ENCODE measurements around the gene NEK11. TPM values are rescaled to one million over a fixed set of nuclear protein-coding genes. Genes with fewer than 3 reads are reported as not detected.

Gene NEK11
- total RNA-seq, 1 experiment from 2014 or later: 5.8 TPM

DNA sequence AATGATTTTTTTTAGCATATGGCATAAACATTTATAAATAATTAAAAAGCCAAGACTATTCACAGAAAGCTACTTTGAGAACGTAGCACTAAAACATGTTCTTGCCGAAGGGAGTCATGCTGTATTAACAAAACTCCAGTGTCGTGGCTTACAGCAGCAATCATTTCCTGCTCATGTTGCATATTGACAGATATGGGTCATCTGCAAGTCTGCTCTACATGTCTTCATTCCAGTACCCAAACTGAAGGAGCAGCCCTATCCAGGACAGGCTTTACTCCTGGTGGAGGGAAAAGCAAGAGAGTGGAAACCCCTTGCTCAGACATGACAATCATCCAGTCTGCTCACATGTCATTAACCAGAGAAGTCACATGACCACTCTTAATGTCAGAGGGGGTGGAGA, 87.6 kb downstream of the NEK11 start:
- no peak for DNase-seq (ENCODE audit: extremely low read depth, low read depth)

DNA sequence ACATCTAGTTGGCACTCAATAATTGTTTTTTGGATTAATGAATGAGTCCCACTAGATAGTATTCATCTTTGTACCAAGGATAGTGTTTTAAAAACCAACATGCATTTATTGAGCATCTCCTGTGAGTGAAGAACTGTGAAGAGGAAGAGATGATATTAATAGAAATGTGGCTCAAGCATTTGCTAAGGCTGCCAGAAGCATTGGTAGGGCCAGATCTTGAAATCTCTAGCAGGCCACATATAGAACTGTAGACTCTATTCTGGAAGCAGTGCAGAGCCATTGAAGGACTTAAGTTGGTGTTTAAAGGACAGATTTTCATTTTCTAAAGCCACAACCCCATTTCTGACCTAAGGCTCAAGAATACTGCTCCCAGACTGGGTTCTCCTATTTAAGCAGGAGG, 99.0 kb downstream of the NEK11 start:
- no peak for DNase-seq (ENCODE audit: extremely low read depth, low read depth)

DNA sequence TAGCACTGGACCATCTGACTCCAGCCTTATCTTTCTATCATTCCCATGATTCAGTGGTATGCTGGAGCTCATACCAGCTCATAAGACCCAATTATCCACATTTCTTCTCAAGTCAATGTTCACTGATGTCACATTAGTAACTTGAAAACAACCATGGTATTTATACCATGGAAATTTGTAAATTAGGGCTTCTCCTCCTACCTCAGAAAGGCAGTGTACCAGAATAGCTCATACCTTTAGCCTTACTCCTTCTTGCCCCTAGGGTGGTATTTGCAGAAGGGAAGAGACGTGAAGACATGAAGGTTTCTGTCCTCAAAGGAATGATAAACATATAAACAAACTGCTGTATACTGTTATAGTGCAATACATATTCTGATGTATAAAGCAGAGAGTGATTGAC, 114.2 kb downstream of the NEK11 start:
- DNase-seq (ENCODE audit: extremely low read depth, low read depth): no peak

DNA sequence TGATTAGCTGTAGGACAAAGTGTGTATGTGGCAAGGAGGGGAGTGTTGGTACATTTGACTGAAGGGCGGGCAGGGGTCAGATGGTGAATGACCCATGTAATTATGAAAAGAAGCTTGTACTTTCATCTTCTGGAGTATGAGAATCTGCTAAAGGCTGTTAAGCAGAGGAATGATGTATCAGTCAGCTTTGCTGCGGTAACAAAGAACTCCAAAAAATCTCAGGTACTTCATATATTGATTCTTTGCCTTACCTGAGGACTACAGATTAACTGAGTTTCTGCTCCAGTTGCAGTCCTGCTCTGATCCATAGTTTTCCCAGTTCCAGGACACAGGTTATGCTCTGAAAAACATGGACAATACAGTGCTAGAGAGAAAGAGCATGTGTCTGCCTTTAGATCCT, 115.1 kb downstream of the NEK11 start:
- DNase-seq (ENCODE audit: extremely low read depth, low read depth): no peak

DNA sequence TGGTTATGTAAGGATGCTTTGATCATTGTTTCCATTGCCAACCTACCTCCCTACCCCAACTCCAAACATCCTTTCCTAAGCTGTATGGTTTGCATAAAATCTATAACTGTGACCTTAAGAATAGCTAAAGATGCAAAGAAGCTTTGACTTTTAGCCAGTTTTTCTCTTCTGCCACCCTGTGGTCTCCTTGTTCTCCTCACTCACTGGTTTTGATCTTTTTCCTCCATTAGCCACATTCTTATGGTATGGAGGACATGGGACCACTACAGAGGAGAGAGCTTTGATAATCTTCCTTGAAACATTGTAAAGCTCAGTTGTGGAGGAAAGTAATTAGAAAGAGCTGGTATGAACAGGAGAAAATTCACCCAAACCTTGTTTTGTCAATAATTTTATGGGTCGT, 115.9 kb downstream of the NEK11 start:
- DNase-seq (ENCODE audit: extremely low read depth, low read depth): no peak

DNA sequence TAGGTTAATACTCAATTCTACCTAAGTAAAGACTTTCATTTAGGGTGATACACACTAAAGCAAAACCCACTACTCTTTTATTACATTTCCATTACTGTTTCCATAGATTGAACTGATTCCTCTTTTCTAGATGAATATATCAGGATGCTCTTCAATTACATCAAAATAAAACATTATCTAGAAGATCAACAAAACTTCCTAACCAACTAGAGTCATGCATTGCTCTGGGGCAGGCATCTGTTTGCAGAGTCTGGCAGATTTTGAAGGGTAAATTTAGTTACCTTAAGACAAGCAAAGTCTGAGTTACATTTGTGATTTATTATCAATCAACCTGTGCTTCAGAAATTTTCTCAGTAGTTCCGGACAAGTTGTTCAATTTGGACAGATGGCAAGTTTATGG, 117.1 kb downstream of the NEK11 start:
- no peak for DNase-seq (ENCODE audit: extremely low read depth, low read depth)

DNA sequence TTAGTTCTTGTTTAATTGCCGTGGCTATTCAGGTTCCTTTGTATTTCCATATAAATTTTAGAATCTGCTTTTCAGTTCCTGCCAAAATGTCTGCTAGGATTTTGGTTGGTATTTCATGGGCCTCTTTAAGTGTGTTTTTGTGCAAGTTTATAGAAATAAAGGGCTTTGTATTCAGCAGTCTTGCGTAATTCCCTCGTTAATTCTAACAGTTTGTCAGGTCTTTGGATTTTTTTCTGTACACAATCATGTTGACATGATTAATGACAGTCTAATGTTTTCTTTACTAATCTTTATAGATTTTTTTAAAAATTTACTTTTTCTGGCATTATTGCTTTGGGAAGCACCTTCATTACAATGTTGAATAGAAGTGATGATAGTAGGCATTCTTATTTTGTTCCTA, 120.9 kb downstream of the NEK11 start:
- DNase-seq (ENCODE audit: extremely low read depth, low read depth): no peak

DNA sequence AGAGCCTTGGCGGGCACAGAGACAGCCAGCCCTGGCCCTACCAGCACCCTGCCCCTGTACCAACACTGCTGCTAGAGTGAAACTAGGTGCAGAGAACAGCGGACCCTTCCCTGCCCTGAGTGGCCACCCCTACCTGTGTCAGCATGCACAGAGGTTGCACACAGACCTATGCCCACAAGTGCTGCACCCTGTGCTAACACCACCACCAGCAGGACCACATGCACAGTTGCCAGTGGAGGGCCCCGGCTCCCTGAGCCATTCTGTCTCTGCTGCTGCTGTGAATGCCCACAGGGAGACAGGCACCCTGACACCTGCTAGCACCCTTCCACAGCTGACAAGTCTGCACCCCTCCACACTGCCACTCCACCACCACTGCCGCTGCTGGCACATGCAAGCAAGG, 131.8 kb downstream of the NEK11 start:
- DNase-seq (ENCODE audit: extremely low read depth, low read depth): no peak

DNA sequence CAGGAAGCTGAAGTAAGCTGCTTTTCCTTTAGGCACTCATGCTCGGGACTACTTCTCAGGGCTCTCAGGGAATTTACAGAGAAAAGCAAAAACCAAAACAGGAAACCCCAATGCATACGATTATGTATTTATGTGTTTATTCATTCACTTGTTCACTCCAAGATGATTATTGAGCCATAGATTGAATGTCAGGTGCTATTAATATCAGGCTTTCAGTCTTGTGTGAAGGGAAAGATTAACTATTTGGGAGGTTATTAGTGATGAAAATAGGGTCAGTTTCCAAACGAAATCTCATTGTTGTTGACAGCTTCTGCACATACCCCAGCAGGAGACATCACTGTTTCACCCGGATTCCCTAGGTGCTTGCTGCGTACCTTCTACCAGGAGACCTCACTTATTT, 135.8 kb downstream of the NEK11 start:
- no peak for DNase-seq (ENCODE audit: extremely low read depth, low read depth)

DNA sequence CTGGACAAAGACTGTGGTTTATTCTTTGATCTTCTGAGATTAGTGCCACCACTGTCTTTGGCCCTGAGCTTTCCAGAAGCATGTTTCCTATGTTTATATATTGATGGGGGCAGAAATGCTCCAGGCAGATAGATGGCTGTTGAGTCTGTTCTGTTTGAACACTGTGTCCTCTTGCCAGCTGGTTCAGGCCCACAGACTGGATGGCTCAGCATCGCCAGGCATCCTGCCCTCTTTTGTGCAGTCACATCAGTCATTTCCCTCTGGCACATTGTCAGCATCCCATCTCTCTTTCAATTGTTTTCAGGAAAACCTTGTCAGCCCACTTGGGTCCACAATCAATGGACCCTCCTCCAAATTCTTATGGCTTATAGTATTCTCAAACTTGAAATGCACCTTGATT, 141.2 kb downstream of the NEK11 start:
- no peak for DNase-seq (ENCODE audit: extremely low read depth, low read depth)

DNA sequence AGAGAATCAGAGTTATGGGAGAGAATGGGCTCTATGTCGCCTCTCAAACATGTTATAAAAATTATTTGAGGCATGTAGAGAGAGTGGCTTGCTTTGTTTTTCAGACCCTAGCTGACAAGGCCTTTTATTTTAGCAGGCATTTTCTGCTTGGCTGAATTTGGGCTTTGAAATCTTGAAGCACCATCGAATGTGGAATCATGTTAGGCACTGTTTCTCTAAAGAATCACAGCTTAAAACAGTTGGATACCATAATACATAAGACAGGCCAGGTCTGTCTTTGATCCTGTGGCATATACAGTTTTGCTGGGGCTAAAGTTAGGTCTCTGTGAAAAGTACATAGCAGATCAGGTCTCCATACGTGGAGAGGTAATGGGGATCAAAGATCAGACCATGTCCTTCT, 142.7 kb downstream of the NEK11 start:
- DNase-seq (ENCODE audit: extremely low read depth, low read depth): no peak

DNA sequence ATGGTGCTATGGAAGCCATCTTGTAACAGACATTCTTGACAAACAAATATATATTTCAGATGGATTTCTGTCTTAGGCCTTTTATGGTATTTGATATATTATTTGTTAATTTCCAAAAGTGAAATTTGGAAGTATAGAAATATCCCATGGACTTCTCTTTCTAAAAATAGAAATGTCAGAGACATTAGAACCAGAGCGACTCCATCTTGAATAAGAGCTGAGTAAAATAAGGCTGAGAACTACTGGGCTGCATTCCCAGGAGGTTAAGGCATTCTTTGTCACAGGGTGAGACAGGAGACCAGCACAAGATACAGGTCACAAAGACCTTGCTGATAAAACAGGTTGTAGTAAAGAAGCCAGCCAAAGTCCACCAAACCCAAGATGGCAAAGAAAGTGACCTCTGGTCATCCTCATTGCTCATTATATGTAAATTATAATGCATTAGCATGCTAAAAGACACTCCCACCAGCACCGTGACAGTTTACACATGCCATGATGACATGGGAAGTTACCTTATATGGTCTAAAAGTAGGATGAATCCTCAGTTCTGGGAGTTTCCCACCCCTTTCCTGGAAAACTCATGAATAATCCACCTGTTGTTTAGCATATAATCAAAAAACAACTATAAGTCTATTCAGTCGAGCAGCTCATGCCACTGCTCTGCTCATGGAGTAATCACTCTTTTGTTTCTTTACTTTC, 146.0 kb downstream of the NEK11 start:
- DNase-seq (ENCODE audit: extremely low read depth, low read depth): no peak

DNA sequence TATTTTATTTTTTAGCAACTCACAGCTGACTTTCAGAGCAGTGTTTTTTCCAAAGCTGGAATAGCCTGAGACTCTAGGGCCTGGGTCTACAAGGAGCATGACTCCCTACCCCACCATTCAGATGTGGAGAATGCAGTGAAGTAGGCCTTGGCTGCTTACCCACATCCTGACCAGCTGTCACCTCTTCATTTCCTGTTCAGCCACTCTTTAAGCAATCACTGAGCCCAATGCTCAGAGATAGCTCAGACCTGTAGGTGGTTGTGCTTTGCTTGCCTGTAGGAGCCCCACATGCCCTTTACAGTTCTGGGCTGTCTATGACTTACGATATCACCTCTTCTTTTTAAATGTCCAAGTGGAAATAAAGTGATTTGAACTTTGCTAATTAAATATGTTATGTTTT, 148.1 kb downstream of the NEK11 start:
- DNase-seq (ENCODE audit: extremely low read depth, low read depth): no peak

DNA sequence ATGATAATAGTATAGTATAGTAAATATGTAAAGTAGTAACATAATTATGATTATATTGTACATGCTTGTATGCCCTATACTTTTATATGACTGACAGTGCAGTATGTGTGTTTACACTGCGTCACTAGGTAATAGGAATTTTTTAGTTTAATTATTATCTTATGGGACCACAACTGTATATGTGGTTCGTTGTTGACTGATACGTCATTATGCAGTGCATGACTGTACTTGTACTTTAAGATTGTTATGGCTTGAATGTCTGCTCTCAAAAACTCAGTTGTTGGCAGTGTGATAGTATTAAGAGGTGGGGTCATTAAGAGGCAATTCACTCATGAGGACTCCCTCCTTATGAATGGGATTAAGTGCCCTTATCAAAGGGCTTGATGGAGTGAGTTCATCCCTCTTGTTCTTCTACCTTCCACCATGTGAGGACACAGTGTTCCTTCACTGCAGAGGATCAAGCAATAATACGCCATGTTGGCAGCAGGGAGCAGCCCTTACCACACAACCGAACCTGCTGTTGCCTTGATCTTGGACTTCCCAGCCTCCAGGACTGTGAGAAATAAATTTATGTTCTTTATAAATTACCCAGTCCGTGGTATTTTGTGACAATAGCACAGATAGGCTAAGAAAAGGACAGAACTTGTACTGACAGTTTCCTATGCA, 152.2 kb downstream of the NEK11 start:
- DNase-seq (ENCODE audit: extremely low read depth, low read depth): no peak

DNA sequence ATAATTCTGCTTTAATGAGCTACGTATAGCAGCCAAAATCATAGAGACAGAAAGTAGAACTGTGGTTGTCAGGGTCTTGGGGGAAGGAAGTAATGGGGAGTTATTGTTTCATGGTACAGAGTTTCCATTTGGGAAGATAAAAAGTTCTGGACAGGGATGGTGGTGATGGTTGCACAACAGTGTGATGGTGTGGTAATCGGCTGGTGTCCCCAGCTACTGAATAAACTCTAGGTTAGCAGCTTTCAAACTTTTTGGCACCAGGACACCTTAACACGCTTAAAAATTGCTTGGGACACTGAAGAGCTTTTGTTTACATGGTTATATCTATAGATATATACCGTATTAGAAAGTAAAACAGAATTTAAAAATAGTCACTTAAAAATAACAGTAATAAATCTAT, 166.0 kb downstream of the NEK11 start:
- DNase-seq (ENCODE audit: extremely low read depth, low read depth): no peak

DNA sequence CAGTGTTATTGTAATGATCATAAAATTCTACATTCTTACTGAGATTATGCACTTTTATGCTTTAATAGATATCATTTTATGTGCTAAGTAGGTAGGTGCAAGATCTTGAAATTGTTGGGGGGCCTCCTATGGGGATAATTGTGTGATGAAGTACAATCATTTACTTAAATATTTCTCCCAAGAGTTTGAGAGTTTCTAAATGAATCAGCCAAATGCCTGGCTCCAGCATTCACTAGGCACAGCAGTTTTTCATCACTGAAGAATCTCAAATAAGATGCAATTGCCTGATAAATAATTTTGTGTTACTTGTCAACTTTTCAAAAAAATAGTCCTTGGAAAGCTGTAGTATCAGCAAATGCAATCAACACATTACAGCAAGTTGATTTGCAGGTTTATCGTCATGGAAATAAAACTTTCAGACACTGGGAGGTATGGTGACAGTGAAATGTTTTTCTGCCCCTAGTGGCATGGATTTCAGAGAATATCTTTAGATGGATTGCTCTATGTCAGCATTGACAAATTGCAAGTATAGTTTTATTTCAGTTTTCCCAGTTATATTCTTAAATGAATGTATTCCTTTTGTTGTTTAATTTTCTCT, 167.1 kb downstream of the NEK11 start:
- no peak for DNase-seq (ENCODE audit: extremely low read depth, low read depth)

DNA sequence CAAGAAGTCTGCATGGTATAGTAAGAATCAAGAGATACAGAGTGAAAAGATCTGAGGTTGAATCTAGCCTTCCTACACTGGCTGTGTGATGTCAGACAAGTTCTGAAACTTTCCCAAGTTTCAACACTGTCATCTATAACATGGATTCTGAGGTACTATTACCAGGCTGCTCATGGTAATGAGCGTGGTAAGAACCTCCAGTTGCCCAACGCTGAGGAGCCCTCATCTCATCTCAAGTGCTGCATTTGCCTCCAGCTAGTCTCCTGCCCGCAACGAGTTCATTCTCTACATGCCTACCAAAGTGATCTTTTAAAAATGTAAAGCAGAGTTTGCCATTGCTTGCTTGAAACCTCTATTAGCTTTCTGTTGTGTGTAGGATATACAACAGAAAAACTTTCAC, 168.1 kb downstream of the NEK11 start:
- DNase-seq (ENCODE audit: extremely low read depth, low read depth): no peak

DNA sequence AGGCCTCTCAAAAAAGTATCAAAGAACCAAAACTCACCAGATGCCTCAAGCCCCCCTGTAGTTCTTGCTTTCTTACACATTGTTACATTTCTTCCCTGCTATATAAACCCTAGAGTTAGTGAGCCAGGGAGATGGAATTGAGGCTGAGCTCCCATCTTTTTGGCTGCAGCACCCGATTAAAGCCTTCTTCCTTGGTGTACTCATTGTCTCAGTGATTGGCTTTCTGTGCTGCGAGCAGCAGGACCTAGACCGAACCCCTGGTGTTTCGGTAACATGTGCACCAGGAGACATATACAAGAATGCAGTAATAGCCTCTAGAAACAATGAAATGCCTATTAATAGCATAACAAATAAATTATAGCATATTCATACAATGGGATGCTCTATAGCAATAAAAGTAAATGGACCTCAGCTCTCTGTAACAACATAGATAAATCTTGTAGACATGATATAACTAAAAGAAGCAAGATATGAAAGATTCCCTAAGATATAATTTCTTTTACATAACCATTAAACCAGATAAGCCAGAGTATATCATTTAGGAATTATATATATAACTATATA, 174.0 kb downstream of the NEK11 start:
- no peak for DNase-seq (ENCODE audit: extremely low read depth, low read depth)

DNA sequence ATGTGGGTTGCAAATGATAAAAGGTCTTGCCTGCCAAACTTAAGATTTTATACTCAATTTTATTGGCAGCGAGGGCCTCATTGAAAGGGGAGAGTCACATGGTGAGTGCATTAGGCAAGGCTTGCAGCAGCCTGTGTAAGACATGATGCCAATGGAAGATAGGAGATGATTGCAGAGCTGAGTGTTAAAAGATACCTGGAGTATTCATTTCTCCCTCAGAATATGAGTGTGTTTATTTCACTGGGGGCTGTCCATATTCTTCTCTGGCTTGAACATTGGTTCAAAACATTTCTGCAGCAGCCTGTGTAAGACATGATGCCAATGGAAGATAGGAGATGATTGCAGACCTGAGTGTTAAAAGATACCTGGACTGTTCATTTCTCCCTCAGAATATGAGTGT, 189.7 kb downstream of the NEK11 start:
- DNase-seq (ENCODE audit: extremely low read depth, low read depth): no peak

DNA sequence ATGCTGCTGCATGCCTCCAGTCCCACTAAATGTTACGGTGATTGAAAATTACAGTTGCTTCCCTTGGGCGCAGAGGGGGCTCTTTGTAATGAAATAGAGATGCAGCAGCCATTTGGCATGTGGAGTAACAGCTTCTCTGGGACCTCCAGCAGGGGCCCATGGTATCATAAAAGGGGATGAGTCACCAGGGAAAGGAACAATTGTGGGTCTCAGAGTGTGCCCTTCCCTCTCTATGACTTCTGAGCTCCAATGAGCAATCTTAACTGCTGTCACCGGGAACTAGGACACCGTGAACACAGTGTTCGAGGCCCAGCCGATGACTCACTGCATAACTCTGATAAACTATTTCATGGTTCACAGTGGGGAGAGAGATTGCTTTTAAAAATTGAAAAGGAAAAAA, 190.1 kb downstream of the NEK11 start:
- DNase-seq (ENCODE audit: extremely low read depth, low read depth): no peak

DNA sequence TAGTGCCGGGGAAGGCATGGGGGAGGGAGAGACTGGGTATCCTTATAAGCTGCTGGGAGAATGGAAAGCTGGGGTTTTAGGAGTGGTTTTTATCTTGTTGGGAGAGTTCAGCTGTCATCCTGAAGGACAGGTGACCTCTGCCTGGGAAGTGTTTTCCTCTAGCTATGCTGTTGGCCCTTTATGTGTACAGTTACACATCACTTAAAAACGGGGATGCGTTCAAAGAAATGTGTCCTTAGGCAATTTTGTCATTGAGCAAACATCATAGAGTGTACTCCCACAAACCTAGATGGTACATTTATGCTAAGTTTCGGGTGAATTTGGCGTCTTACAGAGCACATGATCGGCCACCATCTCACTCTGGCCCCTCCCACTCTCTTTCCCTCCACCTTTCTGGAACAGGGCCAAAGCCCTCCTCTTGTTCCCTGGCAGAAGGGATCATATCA, 190.6 kb downstream of the NEK11 start:
- DNase-seq (ENCODE audit: extremely low read depth, low read depth): no peak

DNA sequence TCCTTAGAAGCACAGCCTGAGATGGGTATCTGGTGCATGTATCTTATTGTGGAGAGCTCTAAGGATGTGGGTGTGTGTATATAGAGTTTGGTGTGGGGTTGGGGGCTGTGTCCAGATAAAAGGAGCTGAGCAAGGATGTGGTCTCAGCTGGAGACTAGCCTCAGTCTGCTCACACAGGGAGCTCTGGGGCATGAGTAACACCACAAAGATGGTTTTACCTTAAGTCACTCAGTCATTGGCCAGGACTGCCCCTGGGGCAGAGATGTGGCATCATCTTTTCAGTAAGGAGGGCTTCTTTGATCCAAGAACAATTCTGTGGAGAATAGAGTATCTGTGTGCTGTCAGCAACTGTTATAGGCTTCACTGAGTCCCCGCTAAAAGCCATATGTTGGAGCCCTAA, 191.5 kb downstream of the NEK11 start:
- no peak for DNase-seq (ENCODE audit: extremely low read depth, low read depth)

All from NCI-H460 (cell line).